Germinal center (tissue), 1 donor: ENCODE measurements around the gene NR4A2.
"Not testable (repeated sequence)": the region's sequence is repeated elsewhere in the genome, so short reads cannot be mapped to it uniquely, and the experiment has no call there.

Source experiments
- DNase-seq: peaks from one replicate; pipeline ENCODE4 v3.0.0; 2012; ENCODE audit warnings: mixed read lengths, low spot score

The NR4A2 gene

GRCh38 chr2:156321243-156321904 is 11.1 kb downstream of the NR4A2 start:
- no peak for DNase-seq

GRCh38 chr2:156320486-156321098 is 11.9 kb downstream of the NR4A2 start:
- DNase-seq, result no peak

GRCh38 chr2:156319811-156320485 is 12.6 kb downstream of the NR4A2 start:
- no peak for DNase-seq

GRCh38 chr2:156317631-156318030 is 14.9 kb downstream of the NR4A2 start:
- DNase-seq, result no peak

- DNase-seq, result no peak
These were observed 20.5 kb downstream of the NR4A2 start for GRCh38 chr2:156311976-156312375.

GRCh38 chr2:156310773-156311172 is 21.7 kb downstream of the NR4A2 start:
- DNase-seq, result no peak

- DNase-seq, result no peak
These were observed 22.6 kb downstream of the NR4A2 start for GRCh38 chr2:156309917-156310316.

GRCh38 chr2:156309167-156309566 is 23.4 kb downstream of the NR4A2 start:
- no peak for DNase-seq

GRCh38 chr2:156306821-156307220 is 25.7 kb downstream of the NR4A2 start:
- no peak for DNase-seq

GRCh38 chr2:156305121-156305520 is 27.4 kb downstream of the NR4A2 start:
- no peak for DNase-seq

- no peak for DNase-seq
These were observed 32.2 kb downstream of the NR4A2 start for GRCh38 chr2:156300337-156300736.

- no peak for DNase-seq
These were observed 37.5 kb downstream of the NR4A2 start for GRCh38 chr2:156294945-156295580.

- not testable (repeated sequence) for DNase-seq
These were observed 39.1 kb downstream of the NR4A2 start for GRCh38 chr2:156293382-156293781.

GRCh38 chr2:156279446-156280150 is 52.9 kb downstream of the NR4A2 start:
- no peak for DNase-seq
